K562 (cell line): Measurements from ENCODE around the gene CEP135. TPM values are rescaled to one million over a fixed set of nuclear protein-coding genes. Genes with fewer than 3 reads are reported as not detected.

Source experiments
- ARID4B ChIP-seq: sonication (generic); formaldehyde crosslinking; IDR thresholded peaks from 2 replicates; pipeline ENCODE4 v1.8.0; 2022; ENCODE audit warnings: mild to moderate bottlenecking, missing genetic modification reagents
- CC2D1A ChIP-seq: fragments of 450-650 bp; IDR thresholded peaks from 2 replicates; pipeline ENCODE4 v1.6.1; 2017; ENCODE audit warnings: mild to moderate bottlenecking
- CREB3 ChIP-seq: fragments of 450-650 bp; conservative IDR thresholded peaks from 2 replicates; pipeline ENCODE4 v1.6.1; 2016; ENCODE audit warnings: missing genetic modification characterization, low read depth, mild to moderate bottlenecking, missing compliant biosample characterization, moderate library complexity
- EGR1 ChIP-seq: fragments of 450-650 bp; conservative IDR thresholded peaks from 2 replicates; pipeline ENCODE4 v1.6.1; 2017; ENCODE audit warnings: mild to moderate bottlenecking
- HNRNPH1 ChIP-seq: fragments of 200-400 bp; formaldehyde crosslinking; optimal IDR thresholded peaks from 2 replicates; pipeline ENCODE3; 2017; ENCODE audit warnings: low read depth, mild to moderate bottlenecking, low read length, moderate library complexity
- HOXB6 ChIP-seq: fragments of 250-450 bp; sonication (Bioruptor Pico); IDR thresholded peaks from 2 replicates; pipeline ENCODE4 v1.5.1; 2022; ENCODE audit warnings: mild to moderate bottlenecking, borderline replicate concordance
- POLR2AphosphoS5 ChIP-seq: IDR thresholded peaks from 2 replicates; pipeline ENCODE4 v1.6.1; 2011; ENCODE audit warnings: mild to moderate bottlenecking, low read depth, low read length, moderate library complexity; ENCODE audit not compliant: control insufficient read depth, insufficient read depth
- RB1 ChIP-seq: fragments of 450-650 bp; IDR thresholded peaks from 2 replicates; pipeline ENCODE4 v1.6.1; 2017; ENCODE audit warnings: low read depth, mild to moderate bottlenecking
- TARDBP ChIP-seq: fragments of 450-650 bp; IDR thresholded peaks from 2 replicates; pipeline ENCODE4 v1.6.1; 2016
- ZBTB11 ChIP-seq, 3 experiments: fragments of 200-800 bp in 1 of 3; fragments of 250-450 bp in 1 of 3; fragments of 450-650 bp in 1 of 3; sonication (Bioruptor Pico) in 1 of 3; sonication (Bioruptor generic) in 1 of 3; formaldehyde crosslinking in 1 of 3; IDR thresholded peaks; 2 replicates each; pipeline versions ENCODE4 v1.6.1 to v1.8.0; 2016 to 2022; ENCODE audit warnings: mild to moderate bottlenecking in 2 of 3, missing genetic modification characterization in 2 of 3, missing compliant biosample characterization in 1 of 3, moderate library complexity in 1 of 3
- ZNF143 ChIP-seq: sonication (generic); formaldehyde crosslinking; IDR thresholded peaks from 2 replicates; pipeline ENCODE4 v1.9.0; 2022; ENCODE audit warnings: mild to moderate bottlenecking, missing genetic modification reagents
- ZNF584 ChIP-seq: fragments of 200-800 bp; sonication (Bioruptor generic); IDR thresholded peaks from 2 replicates; pipeline ENCODE4 v1.6.1; 2016; ENCODE audit warnings: low read depth, mild to moderate bottlenecking, missing genetic modification characterization, missing compliant biosample characterization
- polyA plus RNA-seq, 8 experiments: library from polyadenylated mRNA; depleted of rRNA in 4 of 8; stranded (reverse) in 5 of 8; unstranded in 3 of 8; fragments of >200 nt; fragmentation: Nextera tagmentation in 2 of 8; fragmentation: Illumina TruSeq in 1 of 8; extraction: Ambion mirVana in 2 of 8; extraction: Trizol in 1 of 8; gene quantifications; 2 replicates each; pipeline versions ENCODE4 v1.2.1 to v1.2.3, GENCODE V29; 2011 to 2014; ENCODE audit warnings: inconsistent platforms in 1 of 8, missing spikeins in 1 of 8
- total RNA-seq, 7 experiments: library from RNA; depleted of rRNA in 6 of 7; stranded (reverse); fragments of >200 nt in 6 of 7; fragmentation: Illumina TruSeq in 2 of 7; extraction: Trizol in 2 of 7; gene quantifications; 2 replicates each; pipeline versions ENCODE4 v1.2.1 to v1.2.3, GENCODE V29; 2011 to 2021; ENCODE audit warnings: low replicate concordance in 1 of 7
- TF ChIP-seq, protein P1 (sequence below), 3 experiments: IDR thresholded peaks in 2 of 3; conservative IDR thresholded peaks in 1 of 3; 2 replicates each; pipeline ENCODE4 v1.5.1; 2011 to 2012; ENCODE audit warnings: low read length in 3 of 3, mild to moderate bottlenecking in 3 of 3, control low read depth in 2 of 3, improper control_type of control experiment in 1 of 3, inconsistent platforms in 1 of 3, low read depth in 1 of 3, mixed read lengths in 1 of 3, moderate library complexity in 1 of 3; ENCODE audit not compliant: insufficient read depth in 2 of 3

The CEP135 gene
- total and polyA plus RNA-seq, 9 of the 15 experiments (the other 6 are each of a cell fraction or from before 2014, with no cell fraction given) = 3.1 to 18.9 (median 15.3) TPM

- TF ChIP-seq ZBTB11 (CRISPR knock-in tag; IDR thresholded peaks at IDR 0.05) = peak in 2 of 3 experiments; percentile 67 to 89; a peak in 4 of 6 replicates
- peak; percentile 97 for TF ChIP-seq ARID4B (CRISPR knock-in tag)
- no peak for TF ChIP-seq HOXB6
- TF ChIP-seq RB1 = peak; percentile 88
- peak; percentile 20 for TF ChIP-seq POLR2AphosphoS5
- no peak for TF ChIP-seq ZNF584 (CRISPR knock-in tag)
- TF ChIP-seq EGR1 = no peak; the same call in 1 of the 2 replicates
- no peak for TF ChIP-seq CREB3 (tag)
- TF ChIP-seq HNRNPH1 = no peak
- TF ChIP-seq TARDBP = peak; percentile 85; the same call in 1 of the 2 replicates
- TF ChIP-seq CC2D1A = no peak
- 0 out of 2 replicates have a peak, but pooled peaks have one; percentile 14 for TF ChIP-seq ZNF143 (CRISPR knock-in tag)
- TF ChIP-seq, protein P1, sequence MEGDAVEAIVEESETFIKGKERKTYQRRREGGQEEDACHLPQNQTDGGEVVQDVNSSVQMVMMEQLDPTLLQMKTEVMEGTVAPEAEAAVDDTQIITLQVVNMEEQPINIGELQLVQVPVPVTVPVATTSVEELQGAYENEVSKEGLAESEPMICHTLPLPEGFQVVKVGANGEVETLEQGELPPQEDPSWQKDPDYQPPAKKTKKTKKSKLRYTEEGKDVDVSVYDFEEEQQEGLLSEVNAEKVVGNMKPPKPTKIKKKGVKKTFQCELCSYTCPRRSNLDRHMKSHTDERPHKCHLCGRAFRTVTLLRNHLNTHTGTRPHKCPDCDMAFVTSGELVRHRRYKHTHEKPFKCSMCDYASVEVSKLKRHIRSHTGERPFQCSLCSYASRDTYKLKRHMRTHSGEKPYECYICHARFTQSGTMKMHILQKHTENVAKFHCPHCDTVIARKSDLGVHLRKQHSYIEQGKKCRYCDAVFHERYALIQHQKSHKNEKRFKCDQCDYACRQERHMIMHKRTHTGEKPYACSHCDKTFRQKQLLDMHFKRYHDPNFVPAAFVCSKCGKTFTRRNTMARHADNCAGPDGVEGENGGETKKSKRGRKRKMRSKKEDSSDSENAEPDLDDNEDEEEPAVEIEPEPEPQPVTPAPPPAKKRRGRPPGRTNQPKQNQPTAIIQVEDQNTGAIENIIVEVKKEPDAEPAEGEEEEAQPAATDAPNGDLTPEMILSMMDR (IDR thresholded peaks at IDR 0.05 in 2 of 3, conservative IDR thresholded peaks at IDR 0.05 in 1 of 3; ENCODE audit: insufficient read depth in 2 of 3, low read depth in 1 of 3, low read length in 3 of 3) = peak; percentile 88 to 93 (median 92)
Observed at GRCh38 chr4:55948726-55949481, at the start of gene CEP135 (continued).
